ENCODE data around the gene CEP112.

The CEP112 gene

DNA sequence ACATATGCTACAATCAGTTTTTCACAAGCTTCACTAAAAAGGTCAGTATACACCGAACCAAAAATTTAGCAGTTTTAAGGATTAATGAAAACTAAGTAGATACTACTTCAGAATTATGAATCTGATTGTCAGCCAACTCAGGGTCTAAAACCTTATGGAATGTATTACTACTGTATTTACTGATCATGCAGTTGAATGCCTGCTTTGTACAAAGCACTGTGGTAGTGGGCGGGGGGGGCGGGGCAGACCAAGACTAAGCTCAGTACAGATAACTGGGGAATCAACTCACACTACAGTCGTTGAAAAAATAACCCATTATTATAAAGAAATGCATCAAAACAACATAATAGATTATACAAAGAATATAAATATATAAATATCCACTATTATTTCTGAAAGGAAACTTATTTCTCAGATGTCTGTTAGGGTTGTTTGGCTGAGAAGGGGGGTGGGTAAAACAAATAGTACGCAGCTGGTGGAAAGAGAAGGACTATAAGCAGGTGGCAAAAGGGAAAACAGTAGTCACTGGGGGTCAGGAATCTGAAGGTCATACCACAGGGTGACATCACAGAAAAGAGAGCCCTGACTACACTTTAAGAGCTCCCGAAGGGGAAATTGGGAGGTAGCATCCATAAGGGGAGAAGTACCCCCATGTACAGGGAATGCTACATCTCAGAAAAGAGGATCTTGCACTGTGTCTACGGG lies 521.1 kb downstream of the CEP112 start:
- peak; percentile 75 for DNase-seq

DNA sequence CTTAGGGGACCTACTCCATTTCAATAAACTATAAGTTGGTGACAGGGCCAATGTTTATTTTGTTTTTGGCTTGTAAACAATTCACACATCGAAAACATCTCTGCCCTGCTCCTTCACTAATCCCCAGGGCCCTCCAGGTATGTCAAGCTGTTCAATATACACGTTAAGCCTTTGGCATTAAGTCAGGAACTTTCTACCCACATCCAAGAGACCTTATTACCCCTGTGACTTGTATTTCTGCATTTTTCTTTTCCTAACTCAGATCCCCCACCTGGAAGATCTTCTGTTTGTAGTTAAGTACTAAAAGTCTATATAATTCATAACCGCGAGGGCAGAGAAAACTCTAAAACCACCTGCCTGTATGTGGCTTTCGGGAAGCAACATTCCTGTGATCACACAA lies 523.7 kb downstream of the CEP112 start:
- DNase-seq = no peak

DNA sequence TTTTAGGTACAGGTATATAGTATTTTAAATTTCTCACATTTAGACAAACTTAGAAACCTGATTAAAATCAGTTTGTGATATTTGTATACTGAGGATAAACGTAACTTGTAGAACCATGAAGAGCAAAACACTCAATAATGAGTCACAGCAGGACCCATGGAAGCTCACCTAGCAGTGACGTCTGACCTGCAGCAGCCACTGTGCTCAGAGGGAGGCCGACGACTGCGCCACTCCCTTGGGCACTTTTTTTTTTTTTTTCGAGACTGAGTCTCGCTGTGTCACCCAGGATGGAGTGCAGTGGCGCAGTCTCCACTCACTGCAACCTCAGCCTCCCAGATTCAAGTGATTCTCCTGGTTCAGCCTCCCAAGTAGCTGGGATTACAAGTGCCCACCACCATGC lies 524.3 kb downstream of the CEP112 start:
- no peak for DNase-seq

DNA sequence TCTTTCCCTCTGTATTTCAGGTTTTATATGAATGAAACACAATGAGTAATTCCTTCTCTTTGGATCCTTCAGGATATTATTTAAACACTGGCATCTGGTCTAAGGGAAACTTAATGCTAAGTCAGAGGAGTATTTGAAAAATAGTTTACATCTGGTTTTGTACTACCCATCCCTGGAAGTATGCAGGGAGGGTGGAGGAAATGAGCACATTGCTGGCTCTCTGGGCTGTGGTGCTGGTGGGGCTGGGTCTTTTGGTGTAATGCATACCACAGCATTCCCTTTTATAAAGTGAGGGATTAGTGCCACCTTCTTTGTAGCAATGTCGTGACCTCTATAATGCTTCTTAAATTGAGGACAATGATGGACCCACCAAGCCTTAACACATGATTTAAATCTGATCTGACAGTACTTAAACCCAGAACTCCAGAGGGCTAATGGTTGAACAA lies 525.0 kb downstream of the CEP112 start:
- no peak for DNase-seq

DNA sequence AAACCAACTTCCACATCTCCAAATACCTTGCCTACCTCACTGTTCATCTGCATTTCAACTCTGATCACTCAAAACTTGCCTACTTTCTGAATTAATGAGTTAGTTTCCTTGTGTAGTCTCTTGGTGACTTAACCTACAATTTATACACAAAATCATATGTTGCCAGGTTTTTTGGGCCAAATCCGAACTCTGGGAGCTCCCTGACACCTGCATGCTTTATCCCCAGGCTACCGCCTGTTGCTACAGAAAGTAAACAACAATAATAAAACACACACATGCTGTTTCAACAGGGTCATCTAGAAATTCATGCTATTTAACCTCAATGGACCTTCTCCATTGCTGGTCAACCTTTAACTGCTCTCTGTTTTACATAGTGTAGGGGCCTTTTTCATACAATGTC lies 526.0 kb downstream of the CEP112 start:
- DNase-seq = no peak

DNA sequence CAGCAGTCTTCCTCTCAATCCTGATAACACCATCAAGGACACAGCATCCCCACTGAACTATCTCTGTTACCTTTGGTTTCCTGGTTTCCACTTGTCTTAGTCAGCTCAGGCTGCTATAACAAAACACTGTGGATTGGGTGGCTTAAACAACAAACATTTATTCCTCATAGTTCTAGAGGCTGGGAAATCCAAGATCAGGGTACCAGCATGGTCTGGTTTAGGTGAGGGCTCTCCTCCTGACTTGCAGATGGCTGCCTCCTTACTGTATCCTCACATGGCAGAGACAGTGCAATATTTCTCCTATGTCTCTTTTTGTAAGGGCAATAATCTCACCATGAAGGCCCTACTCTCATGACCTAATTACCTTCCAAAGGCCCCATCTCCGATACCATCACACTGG lies 527.2 kb downstream of the CEP112 start:
- no peak for DNase-seq

DNA sequence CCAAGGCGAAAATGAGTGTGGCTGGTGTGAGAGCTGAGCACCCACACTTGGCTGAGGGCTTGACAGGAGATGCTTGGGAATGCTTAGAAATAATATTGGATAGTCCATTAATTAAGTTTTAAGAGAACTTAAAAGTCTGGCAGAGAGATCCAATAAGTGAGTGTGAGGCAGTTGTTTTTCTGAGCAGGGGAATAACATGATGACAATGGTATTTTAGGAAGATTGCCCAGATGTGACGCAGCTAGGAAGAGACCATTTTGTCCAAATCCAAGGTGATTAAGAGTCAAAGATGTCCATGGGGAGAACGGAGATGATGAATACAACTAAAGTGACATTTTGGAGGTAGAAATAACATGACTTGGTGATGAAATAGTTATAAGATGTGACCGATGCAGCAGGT lies 527.7 kb downstream of the CEP112 start:
- DNase-seq = no peak

DNA sequence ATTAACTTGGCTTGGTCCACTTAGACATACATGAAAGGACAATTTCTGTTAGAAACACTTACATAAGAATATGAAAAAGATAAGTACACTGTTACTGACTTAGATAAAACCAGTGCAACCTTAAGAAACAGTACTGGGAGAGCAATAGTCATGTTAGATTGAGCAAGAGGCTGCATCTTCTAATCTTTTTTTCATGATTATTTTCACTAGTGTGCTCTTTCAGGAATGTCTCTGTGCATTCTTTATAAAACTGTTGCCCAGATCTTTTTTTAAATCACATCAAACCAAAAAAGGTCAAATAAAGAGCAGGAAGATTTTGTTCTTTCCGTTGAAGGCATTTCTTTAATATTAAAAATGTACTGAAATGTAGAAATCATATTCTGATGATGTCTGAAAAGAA lies 529.7 kb downstream of the CEP112 start:
- no peak for DNase-seq

DNA sequence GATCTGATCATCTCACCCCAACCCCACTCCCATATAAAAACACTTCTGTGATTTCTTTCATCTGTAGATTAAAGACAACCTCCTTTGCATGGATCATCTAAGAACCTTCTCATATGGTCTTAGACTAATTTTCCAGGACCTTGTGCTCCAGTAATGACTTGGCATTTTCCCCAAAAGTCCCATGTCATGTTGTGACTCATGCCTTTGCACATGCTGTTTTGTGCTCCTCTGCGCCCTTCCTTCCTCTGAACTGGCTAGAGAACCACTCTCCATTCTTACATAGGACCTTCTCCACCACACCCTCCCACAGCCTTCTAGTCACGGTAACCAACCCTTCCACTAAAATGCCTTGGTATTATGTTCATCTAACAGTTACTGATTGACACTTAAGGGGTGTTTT lies 531.0 kb downstream of the CEP112 start:
- DNase-seq = no peak

DNA sequence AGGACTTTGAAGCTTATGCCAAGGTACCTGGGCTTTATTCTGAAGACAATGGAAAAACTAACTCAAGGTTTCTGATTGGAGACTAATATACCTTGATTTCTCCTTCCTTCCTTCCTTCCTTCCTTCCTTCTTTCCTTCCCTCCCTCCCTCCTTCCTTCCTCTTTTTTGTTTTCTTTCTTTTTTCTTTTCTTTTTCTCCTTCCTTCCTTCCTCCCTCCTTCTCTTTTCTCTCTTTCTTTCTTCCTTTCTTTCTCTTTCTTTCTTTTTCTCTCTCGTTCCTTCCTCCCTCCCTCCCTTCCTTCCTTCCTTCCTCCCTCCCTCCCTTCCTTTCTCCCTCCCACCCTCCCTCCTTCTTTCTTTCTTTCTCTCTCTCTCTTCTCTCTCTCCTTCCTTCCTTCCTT lies 531.9 kb downstream of the CEP112 start:
- DNase-seq = no peak

DNA sequence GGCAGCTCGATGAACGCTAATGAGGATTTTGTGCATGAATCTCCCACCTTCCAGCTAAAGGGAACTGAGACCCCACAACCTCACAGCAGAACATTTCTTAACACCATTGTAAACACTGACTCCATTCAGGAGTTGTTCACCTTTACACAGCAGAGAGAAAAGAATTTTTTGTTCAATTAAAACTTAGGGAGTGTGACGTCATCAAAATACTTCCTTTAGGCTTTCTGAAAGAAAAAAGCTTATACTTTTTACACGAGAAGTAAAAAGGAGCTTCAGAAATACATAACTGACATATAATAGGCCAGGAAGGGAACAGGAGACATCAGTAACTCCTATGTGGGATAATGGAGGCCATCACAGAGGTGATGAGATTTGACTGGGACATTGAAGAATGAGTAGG lies 532.4 kb downstream of the CEP112 start:
- DNase-seq = no peak

DNA sequence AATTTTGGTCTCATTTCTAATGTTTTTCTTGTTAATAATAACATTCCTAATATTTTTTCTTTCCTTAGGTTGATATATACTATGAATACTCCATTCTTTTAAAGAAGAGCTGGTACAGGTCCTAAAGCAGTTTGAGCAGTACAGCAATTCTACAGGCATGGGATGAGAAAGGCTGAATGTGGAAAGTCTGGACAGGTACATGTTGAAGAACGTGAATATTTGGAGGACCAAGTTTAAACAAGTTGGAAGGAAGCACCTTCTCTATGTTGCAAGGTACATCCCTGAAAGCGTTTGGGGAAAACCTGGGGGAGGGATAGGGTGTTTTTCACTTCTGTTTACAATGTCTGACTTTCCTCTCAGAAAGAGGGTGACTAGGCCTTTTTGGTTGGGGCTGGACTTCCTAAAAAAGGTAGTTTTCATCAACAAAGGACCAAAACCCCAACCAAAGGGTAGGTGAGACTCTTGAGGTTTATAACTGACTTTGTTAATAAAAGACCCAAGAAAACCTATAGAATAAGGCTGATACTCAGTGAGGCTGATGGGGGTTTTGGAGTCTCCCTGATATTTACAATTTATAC lies 534.6 kb downstream of the CEP112 start:
- no peak for DNase-seq

DNA sequence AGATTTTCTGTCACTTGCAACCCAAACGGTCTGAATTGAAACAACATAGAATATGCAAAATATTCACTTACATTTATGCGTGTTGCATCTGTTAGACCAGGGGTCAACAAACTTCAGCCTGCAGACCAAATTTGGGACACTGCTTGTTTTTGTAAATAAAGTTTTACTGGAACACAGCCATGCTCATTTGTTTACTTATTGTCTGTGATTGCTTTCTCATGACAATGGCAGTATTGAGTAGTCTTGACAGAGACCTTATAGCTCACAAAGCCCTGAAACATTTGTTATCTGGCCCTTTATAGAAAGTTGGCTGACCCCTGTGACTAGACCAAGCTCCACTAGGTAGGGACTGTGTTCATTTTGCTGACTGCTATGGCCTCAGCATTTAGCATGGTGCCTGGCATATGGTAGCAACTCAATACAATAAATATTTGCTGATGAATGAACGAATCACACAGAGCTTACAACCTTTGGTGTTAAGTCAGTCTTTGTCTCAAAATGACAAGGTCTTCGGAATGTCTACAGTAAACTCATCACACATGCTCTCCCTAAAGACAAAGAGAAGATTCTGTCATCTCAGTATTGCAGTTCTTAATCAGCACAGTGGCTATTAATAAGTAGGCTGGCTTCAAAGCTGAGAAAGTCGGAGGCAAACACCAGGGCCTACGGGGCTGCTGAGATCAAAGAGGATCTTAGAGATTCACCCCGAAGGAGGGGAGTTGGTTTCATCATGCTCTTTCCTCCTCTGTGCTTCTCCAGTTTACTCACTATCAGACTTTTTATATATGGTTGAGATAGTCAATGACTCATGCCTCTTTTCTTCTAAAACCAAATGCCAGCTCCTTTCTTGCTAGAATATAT lies 535.3 kb downstream of the CEP112 start:
- no peak for DNase-seq

DNA sequence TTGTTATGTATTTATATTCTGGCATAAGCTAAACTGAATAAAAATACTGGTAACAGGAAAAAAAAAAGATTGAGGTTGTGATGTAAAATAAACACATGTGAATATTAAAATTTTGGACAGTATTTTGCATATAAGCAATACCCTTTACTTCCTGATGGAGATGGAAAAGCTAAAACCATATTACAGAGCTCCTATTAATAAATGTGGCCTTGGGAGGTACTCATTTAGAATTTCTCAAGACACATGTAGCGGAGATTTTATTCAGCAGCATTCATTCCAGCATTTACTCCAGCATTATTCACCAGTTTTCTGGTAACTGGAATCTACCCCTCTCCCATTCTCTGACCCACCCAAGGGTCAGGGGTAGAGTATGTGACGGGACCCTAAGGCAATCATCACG lies 536.2 kb downstream of the CEP112 start:
- no peak for DNase-seq

DNA sequence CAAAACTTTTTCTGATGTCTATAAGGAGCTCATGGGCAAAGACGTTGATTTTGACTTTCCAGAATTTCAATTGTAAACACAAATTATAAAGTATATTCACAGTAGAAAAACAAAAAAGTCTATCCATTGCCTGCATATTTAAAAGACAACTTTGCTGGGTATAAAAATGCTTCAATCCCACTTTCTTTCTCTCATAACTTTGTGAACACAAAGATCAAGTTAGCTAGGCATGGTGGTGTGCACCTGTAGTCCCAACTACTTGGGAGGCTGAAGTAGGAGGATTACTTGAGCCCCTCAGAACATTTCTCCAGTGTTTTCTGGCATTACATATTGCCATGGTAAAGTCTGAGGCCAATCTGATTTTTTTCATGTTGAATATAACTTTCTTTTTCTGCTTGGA lies 547.4 kb downstream of the CEP112 start:
- DNase-seq = no peak

DNA sequence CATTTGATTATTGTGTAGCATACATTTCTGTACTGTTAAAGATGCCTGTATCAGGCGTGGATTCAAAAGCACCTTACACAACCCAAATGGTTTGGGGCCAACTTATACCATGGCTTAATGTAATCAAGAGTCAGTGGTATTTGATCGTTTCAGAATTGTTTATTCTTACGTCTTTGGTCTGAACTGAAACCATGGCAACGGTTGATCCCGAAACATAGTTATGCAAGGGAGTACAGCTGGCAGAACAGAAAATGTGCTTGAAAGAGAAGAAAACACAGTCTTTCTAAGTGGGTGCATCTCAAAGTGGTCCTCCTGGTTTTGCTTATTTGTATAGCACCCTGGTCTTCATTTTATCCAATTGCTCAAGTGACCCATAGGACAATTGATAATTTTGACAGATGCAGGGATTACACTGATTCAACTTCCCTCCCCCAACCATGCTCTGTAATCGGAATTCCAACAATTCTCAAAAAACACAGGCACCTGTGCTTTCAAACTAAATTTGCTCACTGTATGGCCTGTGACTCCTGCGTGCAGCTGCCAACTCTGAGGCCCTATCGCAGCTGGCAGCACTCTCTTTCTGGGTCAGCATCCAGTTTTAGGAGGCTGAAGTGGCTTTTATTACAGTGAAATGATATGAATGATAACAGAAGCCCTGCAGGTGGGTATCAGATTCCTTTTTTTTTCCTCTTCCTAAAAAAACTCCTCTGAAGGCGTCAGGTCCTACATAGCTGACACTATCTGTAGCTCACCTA lies 553.5 kb downstream of the CEP112 start:
- peak; percentile 50 for DNase-seq

DNA sequence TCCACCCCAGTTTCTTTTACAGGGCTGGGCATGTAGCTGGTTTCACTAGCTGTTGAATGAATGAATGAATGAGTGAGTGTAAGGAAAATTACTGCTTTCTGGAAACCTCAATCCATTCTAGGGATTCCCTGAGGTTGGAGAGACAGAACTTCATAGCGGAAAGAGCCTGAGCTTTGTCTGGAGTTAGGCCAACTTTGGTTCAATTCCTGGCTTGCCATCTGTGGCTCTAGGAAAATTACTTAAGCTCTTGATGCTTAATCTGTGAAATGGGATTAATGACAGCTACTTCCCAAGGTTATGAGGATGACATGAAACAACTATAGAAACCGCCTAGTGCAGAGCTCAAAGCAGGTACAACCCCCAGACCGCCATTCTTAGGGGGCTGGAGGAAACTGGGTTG lies 554.1 kb downstream of the CEP112 start:
- DNase-seq = no peak

DNA sequence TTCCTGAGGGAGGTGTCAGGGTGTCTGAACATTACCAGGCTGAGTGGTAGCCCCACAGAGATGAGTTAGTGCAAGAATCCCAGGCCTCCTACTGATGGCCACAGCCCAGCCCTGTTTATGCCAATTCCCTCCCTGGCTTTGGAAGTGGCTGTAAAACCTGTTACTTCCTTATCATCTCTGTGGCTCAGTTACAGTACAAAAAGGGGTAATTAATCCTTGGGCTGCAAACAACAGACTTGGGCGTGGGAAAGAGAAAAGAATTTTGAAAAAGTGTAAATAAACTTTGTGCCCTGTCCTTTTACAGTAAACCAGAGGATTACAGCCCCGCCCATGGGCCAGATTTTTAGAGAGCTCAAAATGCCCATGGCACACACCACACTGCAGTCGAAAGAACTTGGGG lies 557.4 kb downstream of the CEP112 start:
- DNase-seq = no peak

DNA sequence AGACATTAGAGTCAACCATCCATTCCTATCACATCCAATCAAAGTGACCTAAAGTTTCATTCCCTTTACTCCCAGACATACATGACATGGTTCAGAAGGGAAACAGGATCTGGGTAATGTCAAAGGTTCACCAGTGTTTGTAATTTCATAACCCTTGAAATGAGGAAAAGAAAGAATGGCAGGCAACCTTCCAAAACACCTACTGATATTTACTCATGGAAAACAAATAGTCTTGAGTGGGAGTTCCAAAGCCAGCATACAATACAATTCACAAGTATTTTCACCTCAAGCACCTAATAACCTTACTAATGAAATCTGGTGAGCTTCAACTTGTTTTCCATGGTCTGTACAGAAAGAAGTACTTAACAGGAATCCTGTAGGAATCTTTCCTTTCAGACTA lies 557.9 kb downstream of the CEP112 start:
- no peak for DNase-seq

DNA sequence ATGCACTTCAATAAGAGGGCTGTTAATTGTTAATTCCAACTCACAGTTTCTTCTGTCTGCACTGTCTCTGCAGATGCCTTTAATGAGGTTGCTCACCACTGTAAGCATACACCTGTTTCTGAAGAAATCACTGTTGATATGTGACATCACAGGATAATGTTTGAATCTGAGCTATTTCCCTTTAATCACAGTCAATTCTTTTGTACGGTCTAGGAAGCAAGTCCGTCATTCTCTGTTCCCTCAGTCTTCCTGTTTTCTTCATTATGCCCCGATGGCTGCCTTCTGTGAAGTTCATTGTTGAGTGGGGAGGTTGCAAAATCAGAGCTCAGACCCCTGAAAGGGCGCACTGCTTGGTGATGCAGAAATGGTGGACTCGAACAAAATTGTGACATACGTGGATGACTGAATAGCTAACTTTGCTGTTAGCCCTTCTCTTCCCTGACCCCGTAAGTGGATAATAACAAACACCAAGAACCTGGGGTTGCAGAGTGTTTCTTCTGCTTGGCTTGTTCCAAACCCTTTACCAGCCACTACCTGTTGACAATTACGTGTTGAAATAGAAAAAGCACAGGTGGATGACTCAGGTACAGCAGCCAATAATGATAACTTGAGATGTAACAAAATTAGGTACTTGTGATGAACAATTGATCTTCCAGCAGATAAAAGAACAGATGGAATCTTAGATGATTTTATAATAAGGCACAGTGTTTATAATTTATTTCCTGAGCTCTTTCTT lies 558.6 kb downstream of the CEP112 start:
- no peak for DNase-seq

DNA sequence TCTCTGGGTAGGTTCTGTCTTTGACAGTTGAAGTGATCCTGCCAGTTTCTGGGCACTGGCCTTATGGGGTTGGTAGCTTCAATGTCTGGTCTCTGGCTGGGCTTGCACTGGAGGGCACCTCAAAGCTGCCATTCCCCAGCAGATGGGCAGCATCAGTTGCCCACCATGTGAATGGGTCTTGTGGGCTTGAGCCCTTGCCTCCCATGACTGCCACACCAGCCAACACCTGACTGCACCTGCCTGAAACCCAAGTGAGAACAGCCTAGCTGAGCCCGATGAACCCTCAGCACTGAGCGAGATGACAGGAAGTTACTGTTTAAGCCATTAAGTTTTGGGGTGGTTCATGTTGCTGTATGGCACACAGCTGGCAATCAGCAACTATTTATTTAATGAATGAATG lies 561.4 kb downstream of the CEP112 start:
- DNase-seq = no peak

DNA sequence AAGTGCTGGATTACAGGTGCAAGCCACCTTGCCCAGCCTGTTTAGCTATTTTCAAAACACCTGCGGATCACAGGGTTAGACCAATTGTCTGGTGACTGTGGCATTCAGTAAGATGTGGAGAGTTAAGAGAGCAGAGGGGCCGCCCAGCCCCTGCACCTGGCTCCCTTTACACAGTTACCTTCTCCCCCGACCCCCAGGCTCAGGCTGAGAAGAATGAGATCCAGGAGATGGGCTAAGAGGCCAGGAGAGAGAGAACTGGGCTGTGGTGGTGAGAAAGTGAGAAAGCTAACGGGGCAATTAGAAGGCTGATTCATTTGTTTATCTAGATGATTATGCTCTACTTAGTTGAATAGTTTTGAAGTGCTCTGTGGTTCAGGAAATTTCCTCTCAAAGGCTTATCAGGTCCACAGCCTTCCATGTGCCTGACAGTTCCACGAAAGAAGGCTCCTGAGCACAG lies 562.7 kb downstream of the CEP112 start:
- DNase-seq = peak; percentile 83

DNA sequence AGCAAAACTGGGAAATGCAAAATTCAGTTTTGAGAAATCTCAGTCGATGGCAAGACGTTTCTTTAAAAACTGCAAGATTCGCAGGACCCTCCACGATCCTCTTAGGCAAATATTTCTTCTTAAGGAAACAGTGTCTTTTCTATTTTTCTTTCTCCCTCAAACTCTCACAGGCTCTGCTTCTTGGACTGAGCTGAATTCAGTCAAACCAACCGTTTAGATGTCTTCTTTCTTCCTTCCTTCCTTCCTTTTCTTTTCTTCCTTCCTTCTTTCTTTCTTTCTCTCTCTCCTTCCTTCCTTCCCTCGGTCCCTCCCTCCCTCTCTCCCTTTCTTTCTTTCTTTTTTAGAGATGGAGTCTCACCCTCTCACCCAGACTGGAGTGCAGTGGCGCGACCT lies 563.3 kb downstream of the CEP112 start:
- no peak for DNase-seq
